ENCODE data around the gene MRPL53. TPM values are rescaled to one million over a fixed set of nuclear protein-coding genes. Genes with fewer than 3 reads are reported as not detected.

The MRPL53 gene
- total and polyA plus RNA-seq, 2 of the 8 experiments (the other 6 are each of a cell fraction or from before 2014, with no cell fraction given) = 36.6 to 46.3 TPM

DNA sequence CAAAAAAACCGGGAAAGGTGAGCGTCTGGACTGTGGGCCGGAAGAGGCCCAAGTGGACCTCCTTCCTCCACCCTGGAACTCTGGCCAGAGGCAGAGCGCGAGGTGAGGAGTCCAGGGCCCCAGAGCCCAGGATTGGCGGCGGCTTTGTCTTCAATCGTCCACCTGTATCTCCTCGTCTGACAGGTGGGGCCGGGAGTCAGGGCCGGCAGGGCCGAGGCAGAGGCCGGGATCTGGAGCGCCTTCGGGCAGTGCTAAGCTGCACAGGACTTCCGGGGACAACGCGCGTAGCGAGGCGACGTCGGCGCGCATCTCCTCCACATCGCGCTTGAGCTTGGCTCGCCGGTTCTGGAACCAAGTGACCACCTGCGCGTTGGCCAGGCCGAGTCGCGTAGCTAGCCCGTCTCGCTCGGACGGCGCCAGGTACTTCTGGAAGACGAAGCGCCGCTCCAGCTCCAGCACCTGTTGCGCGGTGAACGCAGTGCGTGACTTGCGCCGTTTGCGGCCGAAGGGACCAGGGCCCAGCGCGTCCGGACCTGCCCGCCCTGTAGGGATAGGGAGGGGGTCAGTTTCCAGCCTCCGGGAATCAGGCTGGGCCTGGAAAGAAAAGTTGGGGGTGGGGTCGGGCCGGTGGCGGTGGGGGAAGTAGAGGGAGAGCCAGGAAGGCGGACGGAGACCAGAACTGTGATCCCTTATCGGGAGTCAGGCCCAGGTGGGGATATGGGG lies 25.5 kb upstream of the MRPL53 start:
- H3K27ac ChIP-seq (ENCODE audit: low read depth, low read length) = no peak overlapping the region
- no peak overlapping the region for H2BK120ac ChIP-seq (replicated peaks; ENCODE audit: low read depth, low read length)
- no peak overlapping the region for H3K23ac ChIP-seq (ENCODE audit: insufficient read length)
- no peaks in the 10 kb centered on the region for H3K9me3 ChIP-seq (ENCODE audit: insufficient read depth in 2 of 2, low read depth in 1 of 2, low read length in 1 of 2)
- no peaks in the 10 kb centered on the region for H3K79me1 ChIP-seq (ENCODE audit: low read depth, low read length)
- no peaks in the 10 kb centered on the region for H3K79me2 ChIP-seq (ENCODE audit: control insufficient read depth in 1 of 2, insufficient read depth in 2 of 2, low read length in 2 of 2)
- H3K4me3 ChIP-seq (ENCODE audit: extremely low read depth in 1 of 4, insufficient read depth in 2 of 4, low read depth in 3 of 4, low read length in 4 of 4) = peak overlapping the region; percentile 20 to 57 (median 46)
- H3K9ac ChIP-seq (replicated peaks in 1 of 4; ENCODE audit: extremely low read depth in 1 of 4, low read depth in 3 of 4, low read length in 3 of 4) = peak overlapping the region in 1 of 4 experiments; percentile 25; a peak in 3 of 7 replicates
- H3K27me3 ChIP-seq (replicated peaks in 1 of 4; ENCODE audit: control insufficient read depth in 3 of 4, extremely low read depth in 1 of 4, insufficient read depth in 3 of 4, low read length in 3 of 4) = peaks cover 68 to 81% (median 79%) of the 10 kb centered on the region in 4 experiments
- peak overlapping the region; percentile 57; the same call in 1 of the 2 replicates for H2AFZ ChIP-seq (ENCODE audit: low read length)
- H2BK12ac ChIP-seq (ENCODE audit: low read depth, low read length) = peak overlapping the region; percentile 95; the same call in 1 of the 2 replicates
- no peak overlapping the region for H3K14ac ChIP-seq (ENCODE audit: insufficient read length)
- H2BK5ac ChIP-seq (ENCODE audit: low read depth, low read length) = peak overlapping the region; percentile 26; the same call in 1 of the 2 replicates
- peak overlapping the region; percentile 72; the same call in 1 of the 2 replicates for H2BK15ac ChIP-seq (ENCODE audit: low read length)
- no peak overlapping the region for H3K56ac ChIP-seq (replicated peaks; ENCODE audit: insufficient read length, low read depth, low read length)
- H4K5ac ChIP-seq (ENCODE audit: insufficient read length, low read depth, low read length) = no peak overlapping the region
- peaks cover 0 to 16% of the 10 kb centered on the region in 2 experiments for H4K20me1 ChIP-seq (replicated peaks in 1 of 2; ENCODE audit: control insufficient read depth in 1 of 2, insufficient read depth in 2 of 2, low read length in 2 of 2)
- peak overlapping the region; percentile 96 for H3K18ac ChIP-seq (ENCODE audit: extremely low read depth, low read length)
- no peak overlapping the region; the same call in 1 of the 2 replicates for H2BK20ac ChIP-seq (ENCODE audit: low read length)
- H3K4me1 ChIP-seq (replicated peaks in 1 of 4; ENCODE audit: control insufficient read depth in 3 of 4, insufficient read depth in 4 of 4, low read length in 3 of 4) = peaks cover 7 to 47% (median 26%) of the 10 kb centered on the region in 4 experiments
- H3K36me3 ChIP-seq (ENCODE audit: control insufficient read depth in 2 of 4, insufficient read depth in 4 of 4, low read length in 3 of 4) = peaks cover 0 to 1% (median 0%) of the 10 kb centered on the region in 4 experiments; a peak in 2 of 8 replicates
- ChIA-PET POLR2A (ENCODE audit: partially characterized antibody) (interaction anchor here (0.6 to 9.4 kb wide), 16 partner anchors 9 to 496 kb away, joined by 3 to 73 read pairs (median 5); partner anchors contain the start of genes AUP1, CCDC142, DQX1 and HTRA2), CTCF (ENCODE audit: partially characterized antibody) (interaction anchor here (0.9 to 5.1 kb wide), 5 partner anchors 13 to 89 kb away, joined by 3 to 24 read pairs (median 8); partner anchors contain the start of genes CCDC142 and TTC31)
- peak overlapping the region; percentile 75 for H4K8ac ChIP-seq (ENCODE audit: extremely low read depth, insufficient read depth, low read length)
- H3K4ac ChIP-seq (replicated peaks; ENCODE audit: insufficient read length, low read depth, low read length) = no peak overlapping the region
- peak in 1 of 2 experiments; percentile 79 for DNase-seq (ENCODE audit: low read depth in 1 of 2, low spot score in 2 of 2)
- H4K91ac ChIP-seq (replicated peaks; ENCODE audit: insufficient read length, low read length) = no peak overlapping the region
- H2AK5ac ChIP-seq (ENCODE audit: low read depth, low read length) = no peak overlapping the region
- no peak for FAIRE-seq
- 4% methylated on average over 51 of the region's 61 CpGs; no CpG with 5 or more reads in 1 of the 2 experiments for WGBS, 2 experiments (ENCODE audit: extremely low coverage in 1 of 2, insufficient coverage in 1 of 2, insufficient read length in 1 of 2, insufficient replicate concordance in 2 of 2, low coverage in 1 of 2, low lambda C conversion rate in 2 of 2, missing lambda C conversion rate in 1 of 2)
- H3K23me2 ChIP-seq (ENCODE audit: low read depth, low read length) = peaks cover 24% of the 10 kb centered on the region; the same call in 1 of the 2 replicates
- peak overlapping the region; percentile 78 to 97 for H3K4me2 ChIP-seq (ENCODE audit: insufficient read depth in 1 of 2, low read depth in 2 of 2, low read length in 2 of 2)
- TF ChIP-seq TAF1 (IDR thresholded peaks at IDR 0.05; ENCODE audit: low read depth, low read length) (peak; percentile 30; the same call in 1 of the 2 replicates), E2F6 (IDR thresholded peaks at IDR 0.05) (peak; percentile 75), SIN3A (conservative IDR thresholded peaks at IDR 0.05 in 1 of 2, IDR thresholded peaks at IDR 0.05 in 1 of 2; ENCODE audit: low read depth in 1 of 2, low read length in 2 of 2) (peak in 1 of 2 experiments; percentile 27; a peak in 1 of 4 replicates), SUZ12 (IDR thresholded peaks at IDR 0.05; ENCODE audit: low read length) (peak; percentile 77), TEAD4 (IDR thresholded peaks at IDR 0.05; ENCODE audit: low read depth, low read length) (no peak), YY1 (IDR thresholded peaks at IDR 0.05; ENCODE audit: low read depth, low read length) (no peak), CREB1 (IDR thresholded peaks at IDR 0.05) (peak; percentile 62; the same call in 1 of the 2 replicates), MAX (IDR thresholded peaks at IDR 0.05) (peak; percentile 53; the same call in 1 of the 2 replicates), BACH1 (IDR thresholded peaks at IDR 0.05; ENCODE audit: low read length) (0 out of 2 replicates have a peak, but pooled peaks have one; percentile 34)
